ENCODE measurements around the gene KRTAP9-7.

- TF ChIP-seq HNF4G (IDR thresholded peaks at IDR 0.05) (no peak), CTCF (IDR thresholded peaks at IDR 0.05; ENCODE audit: low read depth, low read length, missing input control) (no peak), RXRA (IDR thresholded peaks at IDR 0.05) (no peak), YY1 (IDR thresholded peaks at IDR 0.05) (no peak), REST (IDR thresholded peaks at IDR 0.05) (no peak), SP1 (IDR thresholded peaks at IDR 0.05) (no peak), TAF1 (conservative IDR thresholded peaks at IDR 0.05) (no peak), MAX (IDR thresholded peaks at IDR 0.05) (no peak)
These were observed 45.4 kb upstream of the KRTAP9-7 start for GRCh38 chr17:41230094-41230493.
